ENCODE results near the gene TPRG1. TPM values are rescaled to one million over a fixed set of nuclear protein-coding genes. Genes with fewer than 3 reads are reported as not detected.

The TPRG1 gene
- total RNA-seq, 1 experiment from 2014 or later, result 0.55 TPM

DNA sequence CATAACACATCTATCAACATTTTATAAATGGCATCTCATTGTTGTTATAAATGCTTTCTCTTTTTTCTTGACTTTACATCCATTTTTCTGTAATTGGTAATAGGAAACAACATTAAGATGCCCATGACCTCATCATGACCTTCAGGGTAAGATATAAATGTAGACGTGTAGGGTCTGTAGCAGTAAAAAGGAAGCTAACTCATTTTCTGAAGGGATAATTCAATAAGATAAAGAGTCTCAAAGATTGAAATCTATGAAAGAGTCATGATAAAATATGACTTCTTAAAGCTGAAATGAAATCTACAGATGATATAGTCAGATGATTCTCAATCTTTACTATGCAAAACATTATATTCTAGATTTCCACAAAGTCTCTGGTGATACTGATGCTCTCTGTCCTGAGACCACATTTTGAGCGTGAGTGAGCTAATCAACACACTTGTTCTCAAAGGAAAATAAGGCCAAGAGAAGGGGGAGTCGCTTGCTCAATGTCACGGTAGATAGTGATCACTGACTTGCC, 38.5 kb downstream of the TPRG1 start:
- Mint-ChIP-seq H3K4me1 (no peaks in the 10 kb centered on the region), H3K4me3 (no peak overlapping the region), H3K36me3 (no peaks in the 10 kb centered on the region), H3K9me3 (no peaks in the 10 kb centered on the region), H3K27me3 (ENCODE audit: low read depth) (no peaks in the 10 kb centered on the region), H3K27ac (no peak overlapping the region)
- DNase-seq (ENCODE audit: low spot score), result no peak
- no peak for ATAC-seq
- TF ChIP-seq MYBL2 (CRISPR knock-in tag; IDR thresholded peaks at IDR 0.05), result no peak
- TF ChIP-seq E2F4 (CRISPR knock-in tag; IDR thresholded peaks at IDR 0.05; ENCODE audit: borderline replicate concordance, low read depth), result no peak
- ChIA-PET CTCF (interaction anchor here (1.4 kb wide), 1 partner anchor 8 kb away, joined by 4 read pairs; no protein-coding TSS in a partner anchor), POLR2A (no interaction called here)

- 0 out of 2 replicates have a peak, but pooled peaks cover 2% of the 10 kb centered on the region for H3K4me1 Mint-ChIP-seq
Observed at GRCh38 chr3:189212681-189213080, 40.9 kb downstream of the TPRG1 start.

More at GRCh38 chr3:189212681-189213080, 40.9 kb downstream of the TPRG1 start:
- ChIA-PET CTCF (no interaction called here), POLR2A (no interaction called here)
- Mint-ChIP-seq H3K27me3 (ENCODE audit: low read depth) (no peaks in the 10 kb centered on the region), H3K27ac (no peak overlapping the region), H3K4me3 (no peak overlapping the region), H3K9me3 (no peaks in the 10 kb centered on the region), H3K36me3 (no peaks in the 10 kb centered on the region)
- no peak for DNase-seq (ENCODE audit: low spot score)
- TF ChIP-seq ELF4 (CRISPR knock-in tag; IDR thresholded peaks at IDR 0.05; ENCODE audit: low read depth) (no peak), PREB (CRISPR knock-in tag; IDR thresholded peaks at IDR 0.05; ENCODE audit: borderline replicate concordance) (no peak), KAT7 (CRISPR knock-in tag; IDR thresholded peaks at IDR 0.05; ENCODE audit: borderline replicate concordance) (no peak), TEAD4 (CRISPR knock-in tag; IDR thresholded peaks at IDR 0.05) (no peak), ZNF232 (CRISPR knock-in tag; IDR thresholded peaks at IDR 0.05) (no peak), NR2C2 (CRISPR knock-in tag; IDR thresholded peaks at IDR 0.05) (no peak), HMGA2 (CRISPR knock-in tag; IDR thresholded peaks at IDR 0.05) (no peak), TEAD1 (CRISPR knock-in tag; IDR thresholded peaks at IDR 0.05) (no peak), ZNF671 (CRISPR knock-in tag; IDR thresholded peaks at IDR 0.05) (no peak), MYBL2 (CRISPR knock-in tag; IDR thresholded peaks at IDR 0.05) (no peak), ZNF138 (CRISPR knock-in tag; conservative IDR thresholded peaks at IDR 0.05) (no peak), ZBTB43 (CRISPR knock-in tag; IDR thresholded peaks at IDR 0.05) (no peak), ETV6 (CRISPR knock-in tag; IDR thresholded peaks at IDR 0.05) (no peak), ZNF423 (CRISPR knock-in tag; IDR thresholded peaks at IDR 0.05) (no peak), NR3C1 (CRISPR knock-in tag; conservative IDR thresholded peaks at IDR 0.05; ENCODE audit: low read depth) (no peak)
- TF ChIP-seq, protein P1, sequence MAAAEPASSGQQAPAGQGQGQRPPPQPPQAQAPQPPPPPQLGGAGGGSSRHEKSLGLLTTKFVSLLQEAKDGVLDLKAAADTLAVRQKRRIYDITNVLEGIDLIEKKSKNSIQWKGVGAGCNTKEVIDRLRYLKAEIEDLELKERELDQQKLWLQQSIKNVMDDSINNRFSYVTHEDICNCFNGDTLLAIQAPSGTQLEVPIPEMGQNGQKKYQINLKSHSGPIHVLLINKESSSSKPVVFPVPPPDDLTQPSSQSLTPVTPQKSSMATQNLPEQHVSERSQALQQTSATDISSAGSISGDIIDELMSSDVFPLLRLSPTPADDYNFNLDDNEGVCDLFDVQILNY (CRISPR knock-in tag; IDR thresholded peaks at IDR 0.05), result no peak
- TF ChIP-seq, protein P2, sequence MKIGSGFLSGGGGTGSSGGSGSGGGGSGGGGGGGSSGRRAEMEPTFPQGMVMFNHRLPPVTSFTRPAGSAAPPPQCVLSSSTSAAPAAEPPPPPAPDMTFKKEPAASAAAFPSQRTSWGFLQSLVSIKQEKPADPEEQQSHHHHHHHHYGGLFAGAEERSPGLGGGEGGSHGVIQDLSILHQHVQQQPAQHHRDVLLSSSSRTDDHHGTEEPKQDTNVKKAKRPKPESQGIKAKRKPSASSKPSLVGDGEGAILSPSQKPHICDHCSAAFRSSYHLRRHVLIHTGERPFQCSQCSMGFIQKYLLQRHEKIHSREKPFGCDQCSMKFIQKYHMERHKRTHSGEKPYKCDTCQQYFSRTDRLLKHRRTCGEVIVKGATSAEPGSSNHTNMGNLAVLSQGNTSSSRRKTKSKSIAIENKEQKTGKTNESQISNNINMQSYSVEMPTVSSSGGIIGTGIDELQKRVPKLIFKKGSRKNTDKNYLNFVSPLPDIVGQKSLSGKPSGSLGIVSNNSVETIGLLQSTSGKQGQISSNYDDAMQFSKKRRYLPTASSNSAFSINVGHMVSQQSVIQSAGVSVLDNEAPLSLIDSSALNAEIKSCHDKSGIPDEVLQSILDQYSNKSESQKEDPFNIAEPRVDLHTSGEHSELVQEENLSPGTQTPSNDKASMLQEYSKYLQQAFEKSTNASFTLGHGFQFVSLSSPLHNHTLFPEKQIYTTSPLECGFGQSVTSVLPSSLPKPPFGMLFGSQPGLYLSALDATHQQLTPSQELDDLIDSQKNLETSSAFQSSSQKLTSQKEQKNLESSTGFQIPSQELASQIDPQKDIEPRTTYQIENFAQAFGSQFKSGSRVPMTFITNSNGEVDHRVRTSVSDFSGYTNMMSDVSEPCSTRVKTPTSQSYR (CRISPR knock-in tag; IDR thresholded peaks at IDR 0.05), result no peak
- TF ChIP-seq, protein P3, sequence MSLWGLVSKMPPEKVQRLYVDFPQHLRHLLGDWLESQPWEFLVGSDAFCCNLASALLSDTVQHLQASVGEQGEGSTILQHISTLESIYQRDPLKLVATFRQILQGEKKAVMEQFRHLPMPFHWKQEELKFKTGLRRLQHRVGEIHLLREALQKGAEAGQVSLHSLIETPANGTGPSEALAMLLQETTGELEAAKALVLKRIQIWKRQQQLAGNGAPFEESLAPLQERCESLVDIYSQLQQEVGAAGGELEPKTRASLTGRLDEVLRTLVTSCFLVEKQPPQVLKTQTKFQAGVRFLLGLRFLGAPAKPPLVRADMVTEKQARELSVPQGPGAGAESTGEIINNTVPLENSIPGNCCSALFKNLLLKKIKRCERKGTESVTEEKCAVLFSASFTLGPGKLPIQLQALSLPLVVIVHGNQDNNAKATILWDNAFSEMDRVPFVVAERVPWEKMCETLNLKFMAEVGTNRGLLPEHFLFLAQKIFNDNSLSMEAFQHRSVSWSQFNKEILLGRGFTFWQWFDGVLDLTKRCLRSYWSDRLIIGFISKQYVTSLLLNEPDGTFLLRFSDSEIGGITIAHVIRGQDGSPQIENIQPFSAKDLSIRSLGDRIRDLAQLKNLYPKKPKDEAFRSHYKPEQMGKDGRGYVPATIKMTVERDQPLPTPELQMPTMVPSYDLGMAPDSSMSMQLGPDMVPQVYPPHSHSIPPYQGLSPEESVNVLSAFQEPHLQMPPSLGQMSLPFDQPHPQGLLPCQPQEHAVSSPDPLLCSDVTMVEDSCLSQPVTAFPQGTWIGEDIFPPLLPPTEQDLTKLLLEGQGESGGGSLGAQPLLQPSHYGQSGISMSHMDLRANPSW (CRISPR knock-in tag; conservative IDR thresholded peaks at IDR 0.05; ENCODE audit: low read depth), result no peak
- TF ChIP-seq, protein P4, sequence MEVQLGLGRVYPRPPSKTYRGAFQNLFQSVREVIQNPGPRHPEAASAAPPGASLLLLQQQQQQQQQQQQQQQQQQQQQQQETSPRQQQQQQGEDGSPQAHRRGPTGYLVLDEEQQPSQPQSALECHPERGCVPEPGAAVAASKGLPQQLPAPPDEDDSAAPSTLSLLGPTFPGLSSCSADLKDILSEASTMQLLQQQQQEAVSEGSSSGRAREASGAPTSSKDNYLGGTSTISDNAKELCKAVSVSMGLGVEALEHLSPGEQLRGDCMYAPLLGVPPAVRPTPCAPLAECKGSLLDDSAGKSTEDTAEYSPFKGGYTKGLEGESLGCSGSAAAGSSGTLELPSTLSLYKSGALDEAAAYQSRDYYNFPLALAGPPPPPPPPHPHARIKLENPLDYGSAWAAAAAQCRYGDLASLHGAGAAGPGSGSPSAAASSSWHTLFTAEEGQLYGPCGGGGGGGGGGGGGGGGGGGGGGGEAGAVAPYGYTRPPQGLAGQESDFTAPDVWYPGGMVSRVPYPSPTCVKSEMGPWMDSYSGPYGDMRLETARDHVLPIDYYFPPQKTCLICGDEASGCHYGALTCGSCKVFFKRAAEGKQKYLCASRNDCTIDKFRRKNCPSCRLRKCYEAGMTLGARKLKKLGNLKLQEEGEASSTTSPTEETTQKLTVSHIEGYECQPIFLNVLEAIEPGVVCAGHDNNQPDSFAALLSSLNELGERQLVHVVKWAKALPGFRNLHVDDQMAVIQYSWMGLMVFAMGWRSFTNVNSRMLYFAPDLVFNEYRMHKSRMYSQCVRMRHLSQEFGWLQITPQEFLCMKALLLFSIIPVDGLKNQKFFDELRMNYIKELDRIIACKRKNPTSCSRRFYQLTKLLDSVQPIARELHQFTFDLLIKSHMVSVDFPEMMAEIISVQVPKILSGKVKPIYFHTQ (CRISPR knock-in tag; IDR thresholded peaks at IDR 0.05), result no peak
- no peak for ATAC-seq
